H1 (cell line): ENCODE results near the gene VSTM4. TPM values are rescaled to one million over a fixed set of nuclear protein-coding genes. Genes with fewer than 3 reads are reported as not detected.

Experiments
- CTCF ChIA-PET: fragments of 300-600 bp; sonication (Branson Sonifier 250); formaldehyde crosslinking; loops from one replicate; lab custom pipeline; 2021; ENCODE audit not compliant: partially characterized antibody; lab: Charles Lee
- POLR2A ChIA-PET: fragments of 300-600 bp; sonication (Branson Sonifier 250); formaldehyde crosslinking; loops from one replicate; lab custom pipeline; 2021; ENCODE audit warnings: inconsistent platforms; ENCODE audit not compliant: partially characterized antibody; lab: Charles Lee
- DNase-seq, 2 experiments: peaks; one replicate each; pipeline versions ENCODE4 v3.0.0 to v3.0.0-alpha.2; 2010 to 2022; ENCODE audit warnings: low spot score in 2 of 2, low read depth in 1 of 2, mixed read lengths in 1 of 2
- FAIRE-seq: peaks from 2 replicates; lab custom pipeline; 2011; peaks lifted over from hg19 to GRCh38; lab: Jason Lieb, UNC
- H2AFZ ChIP-seq: 2 replicates; pipeline ENCODE4 v1.8.1; 2012; ENCODE audit warnings: low read length, inconsistent platforms
- H2AK5ac ChIP-seq: 2 replicates; pipeline ENCODE4 v1.6.1; 2013; ENCODE audit warnings: low read depth, low read length
- H2BK120ac ChIP-seq: replicated peaks from 2 replicates; pipeline ENCODE3; 2013; ENCODE audit warnings: low read depth, low read length, inconsistent platforms
- H2BK12ac ChIP-seq: 2 replicates; pipeline ENCODE4 v1.6.1; 2013; ENCODE audit warnings: low read depth, low read length
- H2BK15ac ChIP-seq: 2 replicates; pipeline ENCODE4 v1.6.1; 2013; ENCODE audit warnings: low read length
- H2BK20ac ChIP-seq: 2 replicates; pipeline ENCODE4 v1.6.1; 2013; ENCODE audit warnings: low read length
- H2BK5ac ChIP-seq: 2 replicates; pipeline ENCODE4 v1.6.1; 2013; ENCODE audit warnings: low read depth, low read length
- H3K14ac ChIP-seq: 2 replicates; pipeline ENCODE4 v1.6.1; 2013; ENCODE audit warnings: inconsistent platforms; ENCODE audit not compliant: insufficient read length
- H3K18ac ChIP-seq: 2 replicates; pipeline ENCODE4 v1.6.1; 2013; ENCODE audit warnings: low read length; ENCODE audit errors: extremely low read depth
- H3K23ac ChIP-seq: 2 replicates; pipeline ENCODE4 v1.6.1; 2013; ENCODE audit warnings: inconsistent platforms; ENCODE audit not compliant: insufficient read length
- H3K23me2 ChIP-seq: 2 replicates; pipeline ENCODE4 v1.6.1; 2013; ENCODE audit warnings: low read depth, low read length
- H3K27ac ChIP-seq: 2 replicates; pipeline ENCODE4 v1.6.1; 2011; ENCODE audit warnings: low read depth, low read length, inconsistent platforms
- H3K27me3 ChIP-seq, 4 experiments: replicated peaks in 1 of 4; 1 replicate in 1 of 4; 2 replicates in 3 of 4; pipeline versions ENCODE4 v1.6.1 to v1.8.1; 2011 to 2013; ENCODE audit warnings: low read length in 3 of 4, mild to moderate bottlenecking in 3 of 4, inconsistent platforms in 2 of 4, mixed read lengths in 2 of 4, moderate library complexity in 1 of 4; ENCODE audit not compliant: control insufficient read depth in 3 of 4, insufficient read depth in 3 of 4; ENCODE audit errors: extremely low read depth in 1 of 4
- H3K36me3 ChIP-seq, 4 experiments: 2 replicates each; pipeline versions ENCODE4 v1.6.1 to v1.8.1; 2011 to 2013; ENCODE audit warnings: mild to moderate bottlenecking in 4 of 4, low read length in 3 of 4, moderate library complexity in 2 of 4, control low read depth in 1 of 4, inconsistent platforms in 1 of 4; ENCODE audit not compliant: insufficient read depth in 4 of 4, control insufficient read depth in 2 of 4
- H3K4ac ChIP-seq: replicated peaks from 2 replicates; pipeline ENCODE3; 2013; ENCODE audit warnings: low read length, low read depth, mixed read lengths, inconsistent platforms; ENCODE audit not compliant: insufficient read length
- H3K4me1 ChIP-seq, 4 experiments: replicated peaks in 1 of 4; 1 replicate in 1 of 4; 2 replicates in 3 of 4; pipeline versions ENCODE4 v1.6.1 to v1.8.1; 2011 to 2013; ENCODE audit warnings: low read length in 3 of 4, inconsistent platforms in 2 of 4, mixed read lengths in 1 of 4; ENCODE audit not compliant: insufficient read depth in 4 of 4, control insufficient read depth in 3 of 4
- H3K4me2 ChIP-seq, 2 experiments: 2 replicates each; pipeline versions ENCODE4 v1.6.1 to v1.8.1; 2011 to 2013; ENCODE audit warnings: low read depth in 2 of 2, low read length in 2 of 2, control low read depth in 1 of 2, inconsistent platforms in 1 of 2, mild to moderate bottlenecking in 1 of 2; ENCODE audit not compliant: insufficient read depth in 1 of 2
- H3K4me3 ChIP-seq, 4 experiments: fragments of 200-600, 300-600 bp in 1 of 4; sonication (generic), shearing (Covaris generic), sonication (Bioruptor Twin) in 1 of 4; 2 replicates each; pipeline versions ENCODE4 v1.5.1 to v1.8.1; 2011 to 2016; ENCODE audit warnings: low read length in 4 of 4, low read depth in 3 of 4, control low read depth in 2 of 4, inconsistent platforms in 2 of 4, mild to moderate bottlenecking in 2 of 4, mixed read lengths in 1 of 4, moderate library complexity in 1 of 4; ENCODE audit not compliant: insufficient read depth in 2 of 4; ENCODE audit errors: extremely low read depth in 1 of 4
- H3K56ac ChIP-seq: replicated peaks from 2 replicates; pipeline ENCODE3; 2013; ENCODE audit warnings: low read depth, mild to moderate bottlenecking, mixed read lengths, low read length, inconsistent platforms; ENCODE audit not compliant: insufficient read length
- H3K79me1 ChIP-seq: 2 replicates; pipeline ENCODE4 v1.6.1; 2013; ENCODE audit warnings: low read depth, low read length, control low read depth
- H3K79me2 ChIP-seq, 2 experiments: 2 replicates each; pipeline versions ENCODE4 v1.6.1 to v1.8.1; 2012 to 2013; ENCODE audit warnings: low read length in 2 of 2, mild to moderate bottlenecking in 2 of 2, inconsistent platforms in 1 of 2; ENCODE audit not compliant: insufficient read depth in 2 of 2, control insufficient read depth in 1 of 2
- H3K9ac ChIP-seq, 4 experiments: replicated peaks in 1 of 4; 1 replicate in 1 of 4; 2 replicates in 3 of 4; pipeline versions ENCODE4 v1.6.1 to v1.8.1; 2011 to 2013; ENCODE audit warnings: low read depth in 3 of 4, low read length in 3 of 4, control low read depth in 2 of 4, mild to moderate bottlenecking in 2 of 4, moderate library complexity in 2 of 4, inconsistent platforms in 1 of 4; ENCODE audit errors: extremely low read depth in 1 of 4
- H3K9me3 ChIP-seq, 2 experiments: 2 replicates each; pipeline versions ENCODE4 v1.6.1 to v1.8.1; 2012 to 2013; ENCODE audit warnings: mild to moderate bottlenecking in 2 of 2, moderate library complexity in 2 of 2, control low read depth in 1 of 2, inconsistent platforms in 1 of 2, low read depth in 1 of 2, low read length in 1 of 2, mixed read lengths in 1 of 2; ENCODE audit not compliant: insufficient read depth in 2 of 2
- H4K20me1 ChIP-seq, 2 experiments: replicated peaks in 1 of 2; 2 replicates each; pipeline versions ENCODE3 to v1.8.1; 2011 to 2013; ENCODE audit warnings: inconsistent platforms in 2 of 2, low read length in 2 of 2, mild to moderate bottlenecking in 1 of 2; ENCODE audit not compliant: insufficient read depth in 2 of 2, control insufficient read depth in 1 of 2
- H4K5ac ChIP-seq: 2 replicates; pipeline ENCODE4 v1.6.1; 2013; ENCODE audit warnings: low read length, low read depth, mixed read lengths, inconsistent platforms; ENCODE audit not compliant: insufficient read length
- H4K8ac ChIP-seq: 2 replicates; pipeline ENCODE4 v1.8.0; 2013; ENCODE audit warnings: mild to moderate bottlenecking, moderate library complexity, low read length, inconsistent platforms; ENCODE audit not compliant: insufficient read depth; ENCODE audit errors: extremely low read depth
- H4K91ac ChIP-seq: replicated peaks from 2 replicates; pipeline ENCODE3; 2013; ENCODE audit warnings: low read length, mixed read lengths, inconsistent platforms; ENCODE audit not compliant: insufficient read length
- BRCA1 ChIP-seq: IDR thresholded peaks from 2 replicates; pipeline ENCODE4 v1.6.1; 2012; ENCODE audit warnings: low read depth, low read length, improper control_type of control experiment
- WGBS, 2 experiments: shearing (Covaris generic) in 1 of 2; methylation state at CpG; one replicate each; pipeline versions ENCODE4 v1.1.6 to v1.1.7; 2013 to 2015; ENCODE audit warnings: low lambda C conversion rate in 2 of 2, mixed read lengths in 2 of 2, inconsistent platforms in 1 of 2, low coverage in 1 of 2, missing lambda C conversion rate in 1 of 2; ENCODE audit not compliant: insufficient replicate concordance in 2 of 2, insufficient coverage in 1 of 2, insufficient read length in 1 of 2; ENCODE audit errors: extremely low coverage in 1 of 2, missing lambda C conversion rate in 1 of 2; 5-methylcytosine and 5-hydroxymethylcytosine counted together
- polyA plus RNA-seq, 7 experiments: library from polyadenylated mRNA; depleted of rRNA in 3 of 7; stranded (reverse) in 5 of 7; unstranded in 2 of 7; fragments of >200 nt in 5 of 7; fragments of 200-250 nt in 2 of 7; gene quantifications; 1 replicate in 5 of 7; 2 replicates in 1 of 7; 4 replicates in 1 of 7; pipeline versions ENCODE4 v1.2.1 to v1.2.3, GENCODE V29; 2011 to 2013; ENCODE audit warnings: missing spikeins in 2 of 7, mixed read lengths in 2 of 7
- total RNA-seq: library from RNA; stranded (reverse); fragmentation: NEBNext Ultra II Directional; extraction: Animal tissue kit (Norgen Biotek cat#: 25700); gene quantifications from 2 replicates; pipeline ENCODE4 v1.2.1, GENCODE V29; 2021

Gene VSTM4
- total and polyA plus RNA-seq, 2 of the 8 experiments (the other 6 are each of a cell fraction or from before 2014, with no cell fraction given) = 0.48 to 0.73 TPM

DNA sequence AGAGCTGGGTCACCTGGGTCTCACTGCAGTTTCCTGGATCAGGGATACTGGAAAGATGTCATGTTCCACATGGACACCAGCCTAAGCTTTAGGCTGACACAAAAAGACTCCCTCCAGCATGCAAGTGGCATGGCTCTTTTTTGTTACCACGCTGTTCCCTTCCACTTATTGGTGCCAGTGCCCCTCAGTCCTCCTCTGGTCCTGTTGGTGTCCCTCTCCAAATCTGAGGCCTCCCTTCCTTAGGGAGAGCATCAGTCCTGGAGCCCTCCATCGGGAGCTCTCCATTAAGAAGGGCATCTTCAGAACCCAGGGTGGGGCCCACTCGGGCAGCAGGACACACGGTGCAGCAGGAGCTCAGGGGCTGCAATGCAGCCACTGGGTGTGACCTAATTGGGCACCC, 99.6 kb downstream of the VSTM4 start:
- CTCF ChIA-PET = interaction anchor here (1.1 to 1.5 kb wide), 2 partner anchors 99 to 149 kb away, joined by 5 to 6 read pairs; no protein-coding TSS in a partner anchor
- H3K4ac ChIP-seq = no peak overlapping the region
- no peaks in the 10 kb centered on the region for H4K20me1 ChIP-seq
- H3K4me1 ChIP-seq = no peaks in the 10 kb centered on the region
- H2BK120ac ChIP-seq = no peak overlapping the region
- WGBS, 2 experiments = 82% methylated on average over 4 of the region's 4 CpGs; no CpG with 5 or more reads in 1 of the 2 experiments
- no peaks in the 10 kb centered on the region for H3K79me2 ChIP-seq
- no peak overlapping the region for H3K27ac ChIP-seq
- no peak for TF ChIP-seq BRCA1
- H3K36me3 ChIP-seq = no peaks in the 10 kb centered on the region
- no peak overlapping the region for H3K4me2 ChIP-seq
- H4K91ac ChIP-seq = no peak overlapping the region
- no peak overlapping the region for H3K23ac ChIP-seq
- H3K9ac ChIP-seq = no peak overlapping the region
- FAIRE-seq = no peak
- H2BK12ac ChIP-seq = no peak overlapping the region
- no peaks in the 10 kb centered on the region for H3K79me1 ChIP-seq
- H3K14ac ChIP-seq = no peak overlapping the region
- H4K5ac ChIP-seq = no peak overlapping the region
- no peak overlapping the region for H2BK20ac ChIP-seq
- H3K56ac ChIP-seq = no peak overlapping the region
- H3K9me3 ChIP-seq = no peaks in the 10 kb centered on the region
- no peak overlapping the region for H3K18ac ChIP-seq
- 0 out of 2 replicates have a peak, but pooled peaks cover 2% of the 10 kb centered on the region for H3K23me2 ChIP-seq
- no peak overlapping the region for H2BK15ac ChIP-seq
- no peak overlapping the region for H3K4me3 ChIP-seq
- H4K8ac ChIP-seq = no peak overlapping the region; the same call in 1 of the 2 replicates
- no peak overlapping the region for H2AK5ac ChIP-seq
- no peak for DNase-seq
- no peak overlapping the region for H2BK5ac ChIP-seq
- H3K27me3 ChIP-seq = no peaks in the 10 kb centered on the region
- POLR2A ChIA-PET = no interaction called here
- no peak overlapping the region for H2AFZ ChIP-seq
